GM12878 (cell line): Measurements from ENCODE around the gene ASAP2. TPM values are rescaled to one million over a fixed set of nuclear protein-coding genes. Genes with fewer than 3 reads are reported as not detected.

Experiments used
- ATAC-seq: fragments of 200-7000 bp; cut with Tn5 transposase; 3 replicates; pipeline ENCODE4 v1.9.1; 2020; ENCODE audit warnings: mild to moderate bottlenecking, moderate library complexity
- BruUV-seq: library from RNA; stranded (reverse); fragments of 400-500 nt; replicated peaks from 2 replicates; lab custom pipeline; 2021; lab: Mats Ljungman, UMichigan
- CTCF ChIA-PET: fragments of 300-600 bp; sonication (Branson Sonifier 250); formaldehyde crosslinking; extraction: SDS; loops from one replicate; lab custom pipeline; 2021; ENCODE audit warnings: inconsistent platforms; lab: Yijun Ruan, JAX
- POLR2A ChIA-PET: fragments of 350-600 bp; formaldehyde crosslinking; extraction: SDS; loops from one replicate; lab custom pipeline; 2021; ENCODE audit warnings: inconsistent platforms; lab: Charles Lee
- RAD21 ChIA-PET: fragments of 300-600 bp; sonication (Branson Sonifier 250); formaldehyde crosslinking; loops from one replicate; lab custom pipeline; 2023; ENCODE audit warnings: antibody characterized with exemption; ENCODE audit not compliant: unreplicated experiment; lab: Charles Lee
- SMC1A ChIA-PET: fragments of 300-600 bp; sonication (Branson Sonifier 250); formaldehyde crosslinking; loops from one replicate; lab custom pipeline; 2023; ENCODE audit not compliant: unreplicated experiment, uncharacterized antibody; lab: Charles Lee
- DNase-seq: peaks from one replicate; pipeline ENCODE4 v3.0.0-alpha.2; 2011; ENCODE audit warnings: low read depth, low spot score
- FAIRE-seq: peaks from 3 replicates; lab custom pipeline; 2011; peaks lifted over from hg19 to GRCh38; lab: Jason Lieb, UNC
- H2AFZ ChIP-seq: 2 replicates; pipeline ENCODE4 v1.6.0; 2011; ENCODE audit warnings: low read depth, low read length, control low read depth; ENCODE audit not compliant: control insufficient read depth
- H3K27ac ChIP-seq: 2 replicates; pipeline ENCODE4 v1.5.1; 2011; ENCODE audit warnings: control low read depth; ENCODE audit not compliant: control insufficient read depth, insufficient read depth
- H3K27me3 ChIP-seq, 2 experiments: replicated peaks in 1 of 2; 2 replicates each; pipeline versions ENCODE4 v1.6.0 to v1.6.1; 2011; ENCODE audit warnings: low read length in 1 of 2; ENCODE audit not compliant: control insufficient read depth in 2 of 2, insufficient read depth in 2 of 2
- H3K36me3 ChIP-seq, 2 experiments: 2 replicates each; pipeline ENCODE4 v1.5.1; 2011; ENCODE audit warnings: low read length in 1 of 2; ENCODE audit not compliant: control insufficient read depth in 2 of 2, insufficient read depth in 2 of 2
- H3K4me1 ChIP-seq: 2 replicates; pipeline ENCODE4 v1.6.1; 2011; ENCODE audit warnings: mild to moderate bottlenecking, low read length, moderate library complexity, mixed read lengths; ENCODE audit not compliant: control insufficient read depth, insufficient read depth
- H3K4me2 ChIP-seq: 2 replicates; pipeline ENCODE4 v1.6.0; 2011; ENCODE audit warnings: control low read depth; ENCODE audit not compliant: control insufficient read depth, insufficient read depth
- H3K4me3 ChIP-seq: fragments of 200-600 bp; sonication (generic); 2 replicates; pipeline ENCODE4 v1.5.1; 2016
- H3K79me2 ChIP-seq: 2 replicates; pipeline ENCODE4 v1.6.0; 2011; ENCODE audit warnings: low read length; ENCODE audit not compliant: control insufficient read depth, insufficient read depth
- H3K9ac ChIP-seq: 2 replicates; pipeline ENCODE4 v1.8.0; 2011; ENCODE audit warnings: low read length, control low read depth, mixed read lengths; ENCODE audit not compliant: control insufficient read depth, insufficient read depth
- H3K9me3 ChIP-seq: replicated peaks from 3 replicates; pipeline ENCODE4 v1.5.1; 2011; ENCODE audit warnings: mild to moderate bottlenecking, low read length; ENCODE audit not compliant: control insufficient read depth, insufficient read depth
- H4K20me1 ChIP-seq: 2 replicates; pipeline ENCODE4 v1.6.0; 2011; ENCODE audit not compliant: control insufficient read depth, insufficient read depth
- BMI1 ChIP-seq: fragments of 450-650 bp; IDR thresholded peaks from 2 replicates; pipeline ENCODE4 v1.6.1; 2016; ENCODE audit warnings: mild to moderate bottlenecking, moderate library complexity, borderline replicate concordance
- ELK1 ChIP-seq: IDR thresholded peaks from 2 replicates; pipeline ENCODE4 v1.6.1; 2012; ENCODE audit warnings: low read depth, low read length, improper control_type of control experiment
- IRF4 ChIP-seq: IDR thresholded peaks from 2 replicates; pipeline ENCODE4 v1.6.1; 2011; ENCODE audit warnings: low read depth, low read length
- MTA2 ChIP-seq: fragments of 450-650 bp; IDR thresholded peaks from 2 replicates; pipeline ENCODE4 v1.6.1; 2016; ENCODE audit warnings: low read depth, mild to moderate bottlenecking, moderate library complexity
- RB1 ChIP-seq: fragments of 450-650 bp; formaldehyde crosslinking; IDR thresholded peaks from 2 replicates; pipeline ENCODE4 v1.6.1; 2017; ENCODE audit warnings: mild to moderate bottlenecking, borderline replicate concordance
- SMAD1 ChIP-seq: fragments of 450-650 bp; IDR thresholded peaks from 2 replicates; pipeline ENCODE4 v1.6.1; 2018; ENCODE audit warnings: mild to moderate bottlenecking, low read depth; ENCODE audit not compliant: partially characterized antibody
- ZBED1 ChIP-seq: IDR thresholded peaks from 2 replicates; pipeline ENCODE4 v1.6.1; 2016; ENCODE audit warnings: borderline replicate concordance
- ZBTB40 ChIP-seq: fragments of 450-650 bp; IDR thresholded peaks from 2 replicates; pipeline ENCODE4 v1.6.1; 2016; ENCODE audit warnings: mild to moderate bottlenecking, moderate library complexity, borderline replicate concordance
- ZZZ3 ChIP-seq: IDR thresholded peaks from 2 replicates; pipeline ENCODE4 v1.6.1; 2011; ENCODE audit warnings: low read depth; ENCODE audit not compliant: control insufficient read depth, insufficient read length
- WGBS: methylation state at CpG from one replicate; pipeline ENCODE4 v1.1.6; 2016; ENCODE audit warnings: low lambda C conversion rate; ENCODE audit not compliant: insufficient replicate concordance, insufficient coverage; ENCODE audit errors: missing lambda C conversion rate; 5-methylcytosine and 5-hydroxymethylcytosine counted together
- in situ Hi-C: fragments of 300-500 bp; cut with MboI; formaldehyde crosslinking; loops from 9 replicates; pipeline ENCODE4 v1.14.3; 2018; ENCODE audit warnings: mixed read lengths
- intact Hi-C: fragments of 100-400 bp; cut with micrococcal nuclease; formaldehyde crosslinking; loops from one replicate; pipeline ENCODE4 v1.14.2; 2022; ENCODE audit not compliant: unreplicated experiment
- polyA plus RNA-seq, 11 experiments: library from polyadenylated mRNA; depleted of rRNA in 4 of 11; unstranded in 6 of 11; stranded (reverse) in 5 of 11; fragments of >200 nt; fragmentation: Nextera tagmentation in 4 of 11; fragmentation: Illumina TruSeq in 1 of 11; extraction: Ambion mirVana in 4 of 11; extraction: Trizol in 1 of 11; gene quantifications; 1 replicate in 1 of 11; 2 replicates in 10 of 11; pipeline versions ENCODE4 v1.2.1 to v1.2.3, GENCODE V29; 2011 to 2016; ENCODE audit warnings: inconsistent platforms in 2 of 11, missing spikeins in 2 of 11, low read depth in 1 of 11
- total RNA-seq, 4 experiments: library from RNA; depleted of rRNA in 3 of 4; stranded (reverse); fragments of >200 nt in 3 of 4; fragmentation: Illumina TruSeq in 1 of 4; extraction: Trizol in 1 of 4; gene quantifications; 2 replicates each; pipeline versions ENCODE4 v1.2.1 to v1.2.3, GENCODE V29; 2013 to 2021

ASAP2 gene
- total and polyA plus RNA-seq, 10 of the 15 experiments (the other 5 are each of a cell fraction or from before 2014, with no cell fraction given) = 0.05 to 0.27 (median 0.07) TPM; not detected in 4

GRCh38 chr2:9284521-9285297, 78.1 kb downstream of the ASAP2 start:
- ChIA-PET SMC1A (no interaction called here), POLR2A (no interaction called here), RAD21 (no interaction called here), CTCF (no interaction called here)
- WGBS = 5% methylated on average over 6 of the region's 6 CpGs
- FAIRE-seq (no peak), DNase-seq (no peak), ATAC-seq (no peak)
- Histone ChIP-seq H3K4me1 (no peaks in the 10 kb centered on the region), H4K20me1 (no peaks in the 10 kb centered on the region), H3K4me3 (no peak overlapping the region), H3K4me2 (no peak overlapping the region), H2AFZ (no peak overlapping the region), H3K79me2 (no peaks in the 10 kb centered on the region), H3K36me3 (no peaks in the 10 kb centered on the region), H3K9ac (no peak overlapping the region), H3K27ac (no peak overlapping the region), H3K27me3 (peaks cover 3 to 6% of the 10 kb centered on the region in 2 experiments; a peak in 1 of 4 replicates), H3K9me3 (no peaks in the 10 kb centered on the region)
- BruUV-seq = no TSS peak
- in situ Hi-C loops = no loop called here
- intact Hi-C loops = no loop called here
- TF ChIP-seq ELK1 = no peak

GRCh38 chr2:9285385-9285920, 78.8 kb downstream of the ASAP2 start:
- intact Hi-C loops = no loop called here
- Histone ChIP-seq H4K20me1 (no peaks in the 10 kb centered on the region), H3K4me2 (no peak overlapping the region), H3K4me3 (no peak overlapping the region), H3K36me3 (no peaks in the 10 kb centered on the region), H3K27me3 (peaks cover 3 to 5% of the 10 kb centered on the region in 2 experiments; a peak in 1 of 4 replicates), H2AFZ (no peak overlapping the region), H3K4me1 (no peaks in the 10 kb centered on the region), H3K27ac (no peak overlapping the region), H3K9me3 (no peaks in the 10 kb centered on the region), H3K79me2 (no peaks in the 10 kb centered on the region), H3K9ac (no peak overlapping the region)
- ChIA-PET POLR2A (no interaction called here), CTCF (no interaction called here), SMC1A (no interaction called here), RAD21 (no interaction called here)
- ATAC-seq (no peak), DNase-seq (no peak), FAIRE-seq (no peak)
- in situ Hi-C loops = no loop called here
- 0% methylated on average over 2 of the region's 2 CpGs for WGBS
- BruUV-seq = no TSS peak
- TF ChIP-seq ZBTB40 (no peak), BMI1 (no peak), IRF4 (no peak), ZZZ3 (no peak), MTA2 (no peak), SMAD1 (no peak), RB1 (no peak), ZBED1 (no peak)
